SU-DHL-6 (cell line): ENCODE measurements around the gene CRY2.
"Not testable (repeated sequence)": the region's sequence is repeated elsewhere in the genome, so short reads cannot be mapped to it uniquely, and the experiment has no call there.

Experiments used
- H2AFZ ChIP-seq: fragments of 200-600 bp; sonication (generic); 2 replicates; pipeline ENCODE4 v1.6.1; 2014; ENCODE audit warnings: low read depth, mild to moderate bottlenecking, moderate library complexity, mixed read lengths, antibody characterized with exemption, low read length; ENCODE audit not compliant: severe bottlenecking
- H3F3A ChIP-seq: fragments of 200-600 bp; shearing (Covaris generic); 2 replicates; pipeline ENCODE4 v1.6.0; 2016; ENCODE audit warnings: antibody characterized with exemption, mild to moderate bottlenecking; ENCODE audit not compliant: insufficient read depth
- H3K27ac ChIP-seq: fragments of 200-600 bp; sonication (generic); 2 replicates; pipeline ENCODE4 v1.5.1; 2016; ENCODE audit warnings: low read depth, mild to moderate bottlenecking, low read length, moderate library complexity, mixed read lengths
- H3K27me3 ChIP-seq: fragments of 200-600 bp; sonication (generic), shearing (Covaris generic); 2 replicates; pipeline ENCODE4 v1.6.0; 2014; ENCODE audit warnings: mild to moderate bottlenecking, low read length
- H3K36me3 ChIP-seq: fragments of 200-600 bp; sonication (generic); 2 replicates; pipeline ENCODE4 v1.6.1; 2014; ENCODE audit warnings: mild to moderate bottlenecking, low read length, mixed read lengths
- H3K4me2 ChIP-seq: fragments of 300-600, 200-600 bp; shearing (Covaris generic), sonication (generic); 2 replicates; pipeline ENCODE4 v1.6.0; 2014; ENCODE audit warnings: low read length, low read depth, mild to moderate bottlenecking; ENCODE audit not compliant: poor library complexity, severe bottlenecking
- H3K4me3 ChIP-seq: fragments of 200-600 bp; sonication (generic); 2 replicates; pipeline ENCODE4 v1.5.1; 2014; ENCODE audit warnings: antibody characterized with exemption, low read length, mild to moderate bottlenecking, mixed read lengths; ENCODE audit not compliant: insufficient read depth, poor library complexity, severe bottlenecking
- H3K79me2 ChIP-seq: fragments of 200-600 bp; sonication (generic); 2 replicates; pipeline ENCODE4 v1.6.1; 2014; ENCODE audit warnings: mild to moderate bottlenecking, low read length, moderate library complexity; ENCODE audit not compliant: insufficient read depth
- H3K9ac ChIP-seq: fragments of 200-600 bp; sonication (generic); 2 replicates; pipeline ENCODE4 v1.7.0; 2014; ENCODE audit warnings: mild to moderate bottlenecking, low read length
- H3K9me2 ChIP-seq: fragments of 200-600 bp; sonication (generic); replicated peaks from 2 replicates; pipeline ENCODE4 v1.6.1; 2014; ENCODE audit warnings: low read length; ENCODE audit not compliant: insufficient read depth
- H3K9me3 ChIP-seq: fragments of 200-600 bp; sonication (generic); 2 replicates; pipeline ENCODE4 v1.6.1; 2014; ENCODE audit warnings: low read length, mixed read lengths; ENCODE audit not compliant: insufficient read depth
- H4K20me1 ChIP-seq: fragments of 200-600 bp; sonication (generic); 2 replicates; pipeline ENCODE4 v1.6.1; 2014; ENCODE audit warnings: low read depth, mild to moderate bottlenecking, antibody characterized with exemption, low read length, moderate library complexity, mixed read lengths
- CTCF ChIP-seq: fragments of 200-600 bp; sonication (generic); IDR thresholded peaks from one replicate; pipeline ENCODE4 v1.5.1; 2017; ENCODE audit warnings: antibody characterized with exemption, mild to moderate bottlenecking, low read length, moderate library complexity; ENCODE audit not compliant: insufficient read depth, poor library complexity, severe bottlenecking
- EZH2phosphoT487 ChIP-seq: fragments of 200-600 bp; sonication (generic), shearing (Covaris generic); conservative IDR thresholded peaks from 2 replicates; pipeline ENCODE4 v1.6.1; 2018; ENCODE audit warnings: mild to moderate bottlenecking, antibody characterized with exemption, low read length, moderate library complexity, mixed read lengths

The CRY2 gene

DNA sequence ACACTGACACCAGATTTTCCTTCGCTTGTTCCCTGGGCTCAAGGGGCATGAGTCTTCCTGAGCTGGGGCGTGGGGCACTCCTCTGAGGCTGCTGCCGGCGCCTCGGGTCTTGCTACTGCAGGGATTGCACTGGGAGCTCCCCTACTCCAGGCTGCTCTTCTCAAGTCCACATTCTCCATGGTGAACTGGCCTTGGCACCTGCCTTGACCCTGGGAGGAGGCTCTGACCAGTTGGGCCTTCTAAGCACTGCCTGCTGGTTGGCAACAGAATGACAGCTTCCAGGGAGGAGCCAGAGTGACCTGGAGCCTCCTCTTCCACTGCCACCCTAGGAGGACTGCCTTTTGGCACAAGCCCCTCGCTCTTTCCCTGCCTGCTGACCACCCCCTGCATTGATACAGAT, 50.3 kb downstream of the CRY2 start:
- TF ChIP-seq CTCF (no peak), EZH2phosphoT487 (no peak)
- Histone ChIP-seq H3K27me3 (no peaks in the 10 kb centered on the region), H4K20me1 (no peaks in the 10 kb centered on the region)

DNA sequence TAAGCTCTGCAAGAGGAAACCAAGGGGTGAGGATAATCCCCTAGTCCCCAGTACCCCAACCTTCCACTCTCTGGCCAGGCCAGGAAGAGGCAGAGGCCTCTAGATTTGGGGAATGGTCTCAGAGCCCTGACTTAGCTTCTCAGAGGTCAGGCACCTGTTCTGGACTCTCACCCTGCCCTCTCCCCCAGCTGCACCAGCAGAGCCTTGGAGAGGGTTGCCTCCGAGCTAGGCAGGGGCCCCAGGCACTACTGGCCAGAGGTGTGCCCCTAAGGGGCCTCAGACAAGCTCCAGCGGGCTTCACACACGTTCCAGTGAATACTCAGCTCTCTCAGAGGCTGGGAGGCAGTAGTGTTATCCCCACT, 51.8 kb downstream of the CRY2 start:
- Histone ChIP-seq H3K4me2 (no peak overlapping the region), H3K9ac (no peak overlapping the region), H3K9me3 (no peaks in the 10 kb centered on the region), H3K27me3 (no peaks in the 10 kb centered on the region), H3K79me2 (no peaks in the 10 kb centered on the region), H3K36me3 (no peaks in the 10 kb centered on the region), H3K9me2 (no peaks in the 10 kb centered on the region), H3K4me3 (no peak overlapping the region), H3K27ac (no peak overlapping the region), H2AFZ (no peak overlapping the region), H3F3A (no peaks in the 10 kb centered on the region), H4K20me1 (no peaks in the 10 kb centered on the region)
- TF ChIP-seq EZH2phosphoT487 (no peak), CTCF (no peak)

More for the DNA sequence above, 50.3 kb downstream of the CRY2 start:
- H3K79me2 ChIP-seq = no peaks in the 10 kb centered on the region
- no peaks in the 10 kb centered on the region for H3K9me3 ChIP-seq
- H3K9ac ChIP-seq = no peak overlapping the region
- no peak overlapping the region for H3K4me2 ChIP-seq
- H3K36me3 ChIP-seq = no peaks in the 10 kb centered on the region
- no peak overlapping the region for H2AFZ ChIP-seq
- H3K4me3 ChIP-seq = no peak overlapping the region
- H3K9me2 ChIP-seq = no peaks in the 10 kb centered on the region
- no peaks in the 10 kb centered on the region for H3F3A ChIP-seq
- no peak overlapping the region for H3K27ac ChIP-seq

GRCh38 chr11:45899448-45900174, 52.3 kb downstream of the CRY2 start:
- Histone ChIP-seq H3K4me3 (peak overlapping the region; percentile 36), H3K9ac (peak overlapping the region; percentile 10; the same call in 1 of the 2 replicates), H3K9me3 (no peaks in the 10 kb centered on the region), H3K27ac (no peak overlapping the region), H3K9me2 (no peaks in the 10 kb centered on the region), H3F3A (no peaks in the 10 kb centered on the region), H3K79me2 (no peaks in the 10 kb centered on the region), H2AFZ (no peak overlapping the region), H3K36me3 (no peaks in the 10 kb centered on the region), H4K20me1 (no peaks in the 10 kb centered on the region), H3K27me3 (no peaks in the 10 kb centered on the region), H3K4me2 (peak overlapping the region; percentile 38)
- TF ChIP-seq EZH2phosphoT487 (no peak), CTCF (no peak)

DNA sequence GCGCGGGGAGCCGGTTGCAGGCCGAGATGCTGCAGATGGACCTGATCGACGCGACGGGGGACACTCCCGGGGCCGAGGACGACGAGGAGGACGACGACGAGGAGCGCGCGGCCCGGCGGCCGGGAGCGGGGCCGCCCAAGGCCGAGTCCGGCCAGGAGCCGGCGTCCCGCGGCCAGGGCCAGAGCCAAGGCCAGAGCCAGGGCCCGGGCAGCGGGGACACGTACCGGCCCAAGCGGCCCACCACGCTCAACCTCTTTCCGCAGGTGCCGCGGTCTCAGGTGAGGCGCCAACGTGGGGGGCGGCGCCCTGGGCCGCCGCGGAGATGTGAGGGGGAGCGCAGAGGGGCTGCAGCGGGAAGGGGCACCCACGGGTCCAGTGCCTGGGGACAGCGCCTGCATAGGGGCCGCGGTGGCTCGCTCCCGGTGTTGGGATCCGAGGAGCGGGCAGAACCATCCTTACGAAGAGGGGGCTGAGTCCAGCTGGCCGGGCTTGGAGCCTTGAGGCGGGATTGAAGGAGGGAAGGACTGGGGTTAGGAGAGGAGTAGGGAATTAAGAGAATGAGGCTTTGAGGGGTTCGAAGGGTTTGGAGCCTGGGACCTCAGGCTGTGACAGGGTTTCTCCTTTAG, 53.0 kb downstream of the CRY2 start:
- H3K4me2 ChIP-seq = peak overlapping the region; percentile 38
- H3K9me3 ChIP-seq, H3K27me3 ChIP-seq, H3K9me2 ChIP-seq, H3K27ac ChIP-seq, H3F3A ChIP-seq, H3K36me3 ChIP-seq, H3K79me2 ChIP-seq, H2AFZ ChIP-seq, H4K20me1 ChIP-seq: not testable (repeated sequence)
- H3K9ac ChIP-seq = peak overlapping the region; percentile 10; the same call in 1 of the 2 replicates
- H3K4me3 ChIP-seq = peak overlapping the region; percentile 36
